Neural cell (in vitro differentiated cells): ENCODE results near the gene DEAF1. TPM values are rescaled to one million over a fixed set of nuclear protein-coding genes. Genes with fewer than 3 reads are reported as not detected.

Source experiments
- H2AFZ ChIP-seq: fragments of 200-600, 300-800 bp; sonication (generic), shearing (Covaris generic); 2 replicates; pipeline ENCODE4 v1.6.0; 2014; ENCODE audit warnings: low read depth, mild to moderate bottlenecking, antibody characterized with exemption, low read length, moderate library complexity
- H3F3A ChIP-seq: fragments of 200-600 bp; shearing (Covaris generic); 2 replicates; pipeline ENCODE4 v1.6.1; 2016; ENCODE audit warnings: mild to moderate bottlenecking, moderate library complexity, mixed read lengths, antibody characterized with exemption, low read length; ENCODE audit not compliant: insufficient read depth, poor library complexity, severe bottlenecking
- H3K27ac ChIP-seq: fragments of 200-600, 300-800 bp; sonication (generic), shearing (Covaris generic); 2 replicates; pipeline ENCODE4 v1.5.1; 2014; ENCODE audit warnings: mild to moderate bottlenecking, low read length, moderate library complexity
- H3K27me3 ChIP-seq: fragments of 300-800, 200-600 bp; sonication (generic), shearing (Covaris generic); 2 replicates; pipeline ENCODE4 v1.6.0; 2014; ENCODE audit warnings: mild to moderate bottlenecking, low read depth, low read length, moderate library complexity; ENCODE audit not compliant: insufficient read depth
- H3K36me3 ChIP-seq: fragments of 300-800, 200-600 bp; sonication (generic), shearing (Covaris generic); 2 replicates; pipeline ENCODE4 v1.5.1; 2014; ENCODE audit warnings: mild to moderate bottlenecking, antibody characterized with exemption, low read length, moderate library complexity; ENCODE audit not compliant: insufficient read depth
- H3K4me2 ChIP-seq: fragments of 300-800, 200-600 bp; sonication (generic), shearing (Covaris generic); 2 replicates; pipeline ENCODE4 v1.6.0; 2014; ENCODE audit warnings: mild to moderate bottlenecking, low read length
- H3K4me3 ChIP-seq: fragments of 300-800, 200-600 bp; sonication (generic), shearing (Covaris generic); 2 replicates; pipeline ENCODE4 v1.5.1; 2014; ENCODE audit warnings: mild to moderate bottlenecking, low read length, moderate library complexity
- H3K79me2 ChIP-seq: fragments of 200-600 bp; shearing (Covaris generic); replicated peaks from 2 replicates; pipeline ENCODE4 v1.6.0; 2014; ENCODE audit warnings: mild to moderate bottlenecking, low read length, moderate library complexity; ENCODE audit not compliant: insufficient read depth
- H3K9ac ChIP-seq: fragments of 300-800, 200-600 bp; sonication (generic), shearing (Covaris generic); 2 replicates; pipeline ENCODE4 v1.6.1; 2016; ENCODE audit warnings: mild to moderate bottlenecking, low read length, mixed read lengths
- H3K9me2 ChIP-seq: fragments of 200-600 bp; shearing (Covaris generic); 2 replicates; pipeline ENCODE4 v1.6.1; 2016; ENCODE audit warnings: mild to moderate bottlenecking, low read length, mixed read lengths; ENCODE audit not compliant: insufficient read depth
- H3K9me3 ChIP-seq: fragments of 200-600, 300-800 bp; sonication (generic), shearing (Covaris generic); 2 replicates; pipeline ENCODE4 v1.6.1; 2016; ENCODE audit warnings: mild to moderate bottlenecking, mixed run types, low read length, moderate library complexity, mixed read lengths
- H4K20me1 ChIP-seq: fragments of 200-600 bp; shearing (Covaris generic); 2 replicates; pipeline ENCODE4 v1.6.1; 2016; ENCODE audit warnings: mild to moderate bottlenecking, mixed run types; ENCODE audit not compliant: insufficient read depth
- CTCF ChIP-seq: fragments of 450-650 bp; IDR thresholded peaks from 2 replicates; pipeline ENCODE4 v1.5.1; 2014; ENCODE audit warnings: antibody characterized with exemption, mild to moderate bottlenecking, moderate library complexity; ENCODE audit not compliant: poor library complexity, severe bottlenecking
- EP300 ChIP-seq: fragments of 450-650 bp; conservative IDR thresholded peaks from 2 replicates; pipeline ENCODE4 v1.6.1; 2014; ENCODE audit warnings: antibody characterized with exemption, mild to moderate bottlenecking, moderate library complexity; ENCODE audit not compliant: poor library complexity, severe bottlenecking
- EZH2 ChIP-seq: fragments of 200-600, 300-800 bp; shearing (Covaris generic), sonication (generic); IDR thresholded peaks from 2 replicates; pipeline ENCODE4 v1.6.1; 2014; ENCODE audit warnings: antibody characterized with exemption, low read length, borderline replicate concordance, mild to moderate bottlenecking; ENCODE audit not compliant: insufficient read depth, poor library complexity, severe bottlenecking
- MXI1 ChIP-seq: fragments of 450-650 bp; conservative IDR thresholded peaks from 2 replicates; pipeline ENCODE4 v1.6.1; 2014; ENCODE audit warnings: antibody characterized with exemption, mild to moderate bottlenecking; ENCODE audit not compliant: poor library complexity, severe bottlenecking
- POLR2AphosphoS5 ChIP-seq: IDR thresholded peaks from 2 replicates; pipeline ENCODE4 v1.6.1; 2012
- RAD21 ChIP-seq: fragments of 450-650 bp; conservative IDR thresholded peaks from 2 replicates; pipeline ENCODE4 v1.6.1; 2014; ENCODE audit warnings: antibody characterized with exemption, mild to moderate bottlenecking, moderate library complexity
- SMC3 ChIP-seq: fragments of 450-650 bp; conservative IDR thresholded peaks from 2 replicates; pipeline ENCODE4 v1.6.1; 2014; ENCODE audit warnings: antibody characterized with exemption, mild to moderate bottlenecking, moderate library complexity; ENCODE audit not compliant: poor library complexity
- TAF1 ChIP-seq: IDR thresholded peaks from 2 replicates; pipeline ENCODE4 v1.6.1; 2012; ENCODE audit warnings: low read depth
- polyA plus RNA-seq: library from polyadenylated mRNA; depleted of rRNA; stranded (reverse); fragments of >200 nt; gene quantifications from 2 replicates; pipeline ENCODE4 v1.2.3, GENCODE V29; 2014
- TF ChIP-seq, protein P1 (sequence below): IDR thresholded peaks from 2 replicates; pipeline ENCODE4 v1.6.1; 2012; ENCODE audit warnings: borderline replicate concordance

DEAF1 gene
- polyA plus RNA-seq, 1 donor from 2014 or later: 87.6 TPM

- Histone ChIP-seq H3K9ac (no peak overlapping the region), H3K9me2 (no peaks in the 10 kb centered on the region), H3K36me3 (no peaks in the 10 kb centered on the region), H3K79me2 (no peaks in the 10 kb centered on the region), H3K27me3 (peaks cover 31% of the 10 kb centered on the region), H3K4me2 (no peak overlapping the region), H3K9me3 (no peaks in the 10 kb centered on the region), H4K20me1 (peaks cover 12% of the 10 kb centered on the region), H3K4me3 (no peak overlapping the region), H2AFZ (no peak overlapping the region), H3F3A (no peaks in the 10 kb centered on the region), H3K27ac (no peak overlapping the region)
- TF ChIP-seq MXI1 (no peak), EP300 (no peak), RAD21 (no peak), POLR2AphosphoS5 (no peak), CTCF (no peak), TAF1 (no peak), EZH2 (no peak), SMC3 (no peak)
- TF ChIP-seq, protein P1, sequence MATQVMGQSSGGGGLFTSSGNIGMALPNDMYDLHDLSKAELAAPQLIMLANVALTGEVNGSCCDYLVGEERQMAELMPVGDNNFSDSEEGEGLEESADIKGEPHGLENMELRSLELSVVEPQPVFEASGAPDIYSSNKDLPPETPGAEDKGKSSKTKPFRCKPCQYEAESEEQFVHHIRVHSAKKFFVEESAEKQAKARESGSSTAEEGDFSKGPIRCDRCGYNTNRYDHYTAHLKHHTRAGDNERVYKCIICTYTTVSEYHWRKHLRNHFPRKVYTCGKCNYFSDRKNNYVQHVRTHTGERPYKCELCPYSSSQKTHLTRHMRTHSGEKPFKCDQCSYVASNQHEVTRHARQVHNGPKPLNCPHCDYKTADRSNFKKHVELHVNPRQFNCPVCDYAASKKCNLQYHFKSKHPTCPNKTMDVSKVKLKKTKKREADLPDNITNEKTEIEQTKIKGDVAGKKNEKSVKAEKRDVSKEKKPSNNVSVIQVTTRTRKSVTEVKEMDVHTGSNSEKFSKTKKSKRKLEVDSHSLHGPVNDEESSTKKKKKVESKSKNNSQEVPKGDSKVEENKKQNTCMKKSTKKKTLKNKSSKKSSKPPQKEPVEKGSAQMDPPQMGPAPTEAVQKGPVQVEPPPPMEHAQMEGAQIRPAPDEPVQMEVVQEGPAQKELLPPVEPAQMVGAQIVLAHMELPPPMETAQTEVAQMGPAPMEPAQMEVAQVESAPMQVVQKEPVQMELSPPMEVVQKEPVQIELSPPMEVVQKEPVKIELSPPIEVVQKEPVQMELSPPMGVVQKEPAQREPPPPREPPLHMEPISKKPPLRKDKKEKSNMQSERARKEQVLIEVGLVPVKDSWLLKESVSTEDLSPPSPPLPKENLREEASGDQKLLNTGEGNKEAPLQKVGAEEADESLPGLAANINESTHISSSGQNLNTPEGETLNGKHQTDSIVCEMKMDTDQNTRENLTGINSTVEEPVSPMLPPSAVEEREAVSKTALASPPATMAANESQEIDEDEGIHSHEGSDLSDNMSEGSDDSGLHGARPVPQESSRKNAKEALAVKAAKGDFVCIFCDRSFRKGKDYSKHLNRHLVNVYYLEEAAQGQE: no peak
Observed at GRCh38 chr11:639332-639955, 55.6 kb downstream of the DEAF1 start.

GRCh38 chr11:638631-639331, 56.2 kb downstream of the DEAF1 start:
- H3K27ac ChIP-seq: no peak overlapping the region
- H2AFZ ChIP-seq: no peak overlapping the region
- H3K4me3 ChIP-seq: no peak overlapping the region
- peaks cover 12% of the 10 kb centered on the region for H4K20me1 ChIP-seq
- H3K4me2 ChIP-seq: no peak overlapping the region
- peaks cover 31% of the 10 kb centered on the region for H3K27me3 ChIP-seq
- H3F3A ChIP-seq: no peaks in the 10 kb centered on the region
- H3K9me3 ChIP-seq: no peaks in the 10 kb centered on the region
- no peaks in the 10 kb centered on the region for H3K36me3 ChIP-seq
- no peak overlapping the region for H3K9ac ChIP-seq
- H3K79me2 ChIP-seq: no peaks in the 10 kb centered on the region
- no peak for TF ChIP-seq TAF1
- no peak for TF ChIP-seq EP300
- TF ChIP-seq SMC3: no peak
- TF ChIP-seq CTCF: no peak
- TF ChIP-seq MXI1: no peak
- TF ChIP-seq, protein P1: no peak
- no peak for TF ChIP-seq EZH2
- no peak for TF ChIP-seq RAD21
- no peak for TF ChIP-seq POLR2AphosphoS5
- no peaks in the 10 kb centered on the region for H3K9me2 ChIP-seq
